ENCODE measurements around the gene GRM1. TPM values are rescaled to one million over a fixed set of nuclear protein-coding genes. Genes with fewer than 3 reads are reported as not detected.
"Not testable (repeated sequence)": the region's sequence is repeated elsewhere in the genome, so short reads cannot be mapped to it uniquely, and the experiment has no call there.

GRM1 gene
- total and polyA plus RNA-seq, 2 donors (not counting 3 experiments of a cell fraction or from before 2014, with no cell fraction given): 0.07 TPM; not detected in 1

GRCh38 chr6:146240807-146241206 lies 211.9 kb downstream of the GRM1 start:
- H3K36me3 ChIP-seq (ENCODE audit: control insufficient read depth in 2 of 2, extremely low read depth in 1 of 2, insufficient read depth in 2 of 2, low read length in 2 of 2): no peaks in the 10 kb centered on the region
- dilution Hi-C loops (cut with MboI; ENCODE audit: extremely low pct_ligation_motif_present, low sequenced_read_pairs) (no loop called here), intact Hi-C loops (cut with micrococcal nuclease) (no loop called here)
- ChIA-PET POLR2A (no interaction called here), CTCF (no interaction called here)
- no peak for TF ChIP-seq CTCF (IDR thresholded peaks at IDR 0.05; ENCODE audit: extremely low read depth in 1 of 2, insufficient read depth in 1 of 2, low read depth in 1 of 2, low read length in 2 of 2)
- TF ChIP-seq JUN (IDR thresholded peaks at IDR 0.05; ENCODE audit: borderline replicate concordance, insufficient read depth, insufficient read length, low read depth): no peak
- no peak for TF ChIP-seq POLR2A (IDR thresholded peaks at IDR 0.05; ENCODE audit: low read depth, low read length)
- no peak for TF ChIP-seq EZH2 (IDR thresholded peaks at IDR 0.05; ENCODE audit: borderline replicate concordance, low read depth, low read length, severe bottlenecking)
- TF ChIP-seq FOS (IDR thresholded peaks at IDR 0.05; ENCODE audit: borderline replicate concordance, insufficient read depth, low read length): no peak
- TF ChIP-seq MYC (IDR thresholded peaks at IDR 0.05; ENCODE audit: low read depth, low read length): no peak
- no peak for TF ChIP-seq GATA2 (IDR thresholded peaks at IDR 0.05; ENCODE audit: insufficient read depth, insufficient read length, low read depth, low read length)
- no peak for TF ChIP-seq MAX (IDR thresholded peaks at IDR 0.05; ENCODE audit: insufficient read depth, insufficient read length)
- TF ChIP-seq POLR2AphosphoS5 (IDR thresholded peaks at IDR 0.05; ENCODE audit: insufficient read depth, low read depth, low read length): no peak
- no peaks in the 10 kb centered on the region for H3K9me3 ChIP-seq (replicated peaks; ENCODE audit: control insufficient read depth, insufficient read depth, low read length)
- no peaks in the 10 kb centered on the region for H3K9me1 ChIP-seq (replicated peaks; ENCODE audit: control insufficient read depth, extremely low read depth, insufficient read depth, low read length)
- no peaks in the 10 kb centered on the region for H3K79me2 ChIP-seq (ENCODE audit: control insufficient read depth, insufficient read depth, low read length)
- H3K4me2 ChIP-seq (ENCODE audit: insufficient read depth, low read length): no peak overlapping the region
- H3K27ac ChIP-seq (ENCODE audit: insufficient read depth, low read depth, low read length): no peak overlapping the region
- BruUV-seq (replicated peaks): no TSS peak
- no peaks in the 10 kb centered on the region for H3K27me3 ChIP-seq (ENCODE audit: control insufficient read depth in 2 of 2, insufficient read depth in 2 of 2, low read length in 2 of 2)
- H3K9ac ChIP-seq (replicated peaks; ENCODE audit: extremely low read depth, insufficient read depth, low read length): no peak overlapping the region
- DNase-seq (ENCODE audit: low read depth, low spot score): no peak
- no peaks in the 10 kb centered on the region for H4K20me1 ChIP-seq (replicated peaks; ENCODE audit: control insufficient read depth, extremely low read depth, insufficient read depth, low read length)
- no peaks in the 10 kb centered on the region for H3K4me1 ChIP-seq (ENCODE audit: control insufficient read depth, extremely low read depth, insufficient read depth, low read length)
- no peak overlapping the region for H2AFZ ChIP-seq (ENCODE audit: low read depth, low read length)
- no peak for FAIRE-seq
- no peak overlapping the region for H3K4me3 ChIP-seq (replicated peaks in 1 of 3; ENCODE audit: insufficient read depth in 1 of 3, low read depth in 1 of 3, low read length in 3 of 3)

- H3K9me3 ChIP-seq (replicated peaks; ENCODE audit: control insufficient read depth, insufficient read depth, low read length); H3K27me3 ChIP-seq (ENCODE audit: control insufficient read depth in 2 of 2, insufficient read depth in 2 of 2, low read length in 2 of 2); H3K27ac ChIP-seq (ENCODE audit: insufficient read depth, low read depth, low read length); POLR2A ChIA-PET; dilution Hi-C loops (cut with MboI; ENCODE audit: extremely low pct_ligation_motif_present, low sequenced_read_pairs); H2AFZ ChIP-seq (ENCODE audit: low read depth, low read length); H3K79me2 ChIP-seq (ENCODE audit: control insufficient read depth, insufficient read depth, low read length); H3K4me3 ChIP-seq (replicated peaks in 1 of 3; ENCODE audit: insufficient read depth in 1 of 3, low read depth in 1 of 3, low read length in 3 of 3); H3K9ac ChIP-seq (replicated peaks; ENCODE audit: extremely low read depth, insufficient read depth, low read length); H3K9me1 ChIP-seq (replicated peaks; ENCODE audit: control insufficient read depth, extremely low read depth, insufficient read depth, low read length); FAIRE-seq; H3K4me1 ChIP-seq (ENCODE audit: control insufficient read depth, extremely low read depth, insufficient read depth, low read length); intact Hi-C loops (cut with micrococcal nuclease); H3K36me3 ChIP-seq (ENCODE audit: control insufficient read depth in 2 of 2, extremely low read depth in 1 of 2, insufficient read depth in 2 of 2, low read length in 2 of 2); H4K20me1 ChIP-seq (replicated peaks; ENCODE audit: control insufficient read depth, extremely low read depth, insufficient read depth, low read length); H3K4me2 ChIP-seq (ENCODE audit: insufficient read depth, low read length); DNase-seq (ENCODE audit: low read depth, low spot score); CTCF ChIA-PET; BruUV-seq (replicated peaks): not testable (repeated sequence)
These were observed 214.8 kb downstream of the GRM1 start for GRCh38 chr6:146243646-146244045.

All from endothelial cell of umbilical vein (primary cell).